Measurements from ENCODE around the gene TH.
"Not testable (repeated sequence)": the region's sequence is repeated elsewhere in the genome, so short reads cannot be mapped to it uniquely, and the experiment has no call there.

The TH gene

DNA sequence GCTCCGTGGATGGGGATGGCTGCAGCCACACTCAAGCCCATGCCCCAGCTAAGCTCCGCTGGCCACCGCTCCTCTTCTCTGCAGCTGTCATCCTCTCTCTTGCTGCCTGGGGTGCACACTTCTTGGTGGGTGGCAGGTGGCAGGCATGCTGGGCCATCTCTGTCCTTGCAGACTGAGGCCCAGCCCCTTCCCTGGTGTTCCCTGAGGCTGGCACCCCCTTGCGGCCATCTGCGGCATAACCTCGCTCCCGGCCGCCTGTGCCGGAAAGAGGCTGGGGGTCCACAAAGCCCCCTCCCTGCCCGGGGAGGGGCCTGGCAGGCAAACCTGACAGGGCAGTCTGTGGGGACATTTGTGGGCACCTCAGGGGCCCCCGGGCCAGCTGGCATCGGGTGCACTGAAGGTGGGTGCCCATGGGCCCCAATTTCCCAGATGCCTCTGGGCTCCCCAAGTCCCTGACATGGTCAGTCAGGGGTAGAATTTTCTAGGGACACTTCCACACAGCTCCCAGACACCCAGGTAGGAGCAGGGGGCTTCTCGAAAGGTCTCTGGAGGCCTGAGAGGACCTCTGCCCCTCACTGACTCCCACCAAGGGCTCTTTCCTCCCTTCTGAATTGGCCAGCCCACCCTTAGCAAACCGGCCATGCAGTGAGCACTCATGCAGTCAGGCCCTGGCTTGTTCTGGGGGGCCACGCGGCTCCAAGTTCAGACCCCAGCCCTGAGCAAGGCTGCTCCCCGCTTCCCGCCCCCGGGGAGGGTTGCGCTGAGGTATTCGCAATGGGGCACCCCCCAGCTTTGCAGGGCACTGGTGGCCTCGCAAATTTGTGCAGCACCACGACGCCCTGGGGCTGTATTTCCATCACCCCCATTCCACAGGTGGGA is 23.5 kb upstream of the TH start:
- H3K27me3 Mint-ChIP-seq = peaks cover 19% of the 10 kb centered on the region
- DNase-seq (ENCODE audit: low spot score in 2 of 2) (peak; percentile 42 to 68), ATAC-seq (ENCODE audit: low read depth) (no peak)
- no peak overlapping the region for H3K27ac Mint-ChIP-seq
- peaks cover 18% of the 10 kb centered on the region for H3K4me1 Mint-ChIP-seq
- no peak overlapping the region for H3K4me3 Mint-ChIP-seq
- no peaks in the 10 kb centered on the region for H3K36me3 Mint-ChIP-seq
- no peaks in the 10 kb centered on the region for H3K9me3 Mint-ChIP-seq

DNA sequence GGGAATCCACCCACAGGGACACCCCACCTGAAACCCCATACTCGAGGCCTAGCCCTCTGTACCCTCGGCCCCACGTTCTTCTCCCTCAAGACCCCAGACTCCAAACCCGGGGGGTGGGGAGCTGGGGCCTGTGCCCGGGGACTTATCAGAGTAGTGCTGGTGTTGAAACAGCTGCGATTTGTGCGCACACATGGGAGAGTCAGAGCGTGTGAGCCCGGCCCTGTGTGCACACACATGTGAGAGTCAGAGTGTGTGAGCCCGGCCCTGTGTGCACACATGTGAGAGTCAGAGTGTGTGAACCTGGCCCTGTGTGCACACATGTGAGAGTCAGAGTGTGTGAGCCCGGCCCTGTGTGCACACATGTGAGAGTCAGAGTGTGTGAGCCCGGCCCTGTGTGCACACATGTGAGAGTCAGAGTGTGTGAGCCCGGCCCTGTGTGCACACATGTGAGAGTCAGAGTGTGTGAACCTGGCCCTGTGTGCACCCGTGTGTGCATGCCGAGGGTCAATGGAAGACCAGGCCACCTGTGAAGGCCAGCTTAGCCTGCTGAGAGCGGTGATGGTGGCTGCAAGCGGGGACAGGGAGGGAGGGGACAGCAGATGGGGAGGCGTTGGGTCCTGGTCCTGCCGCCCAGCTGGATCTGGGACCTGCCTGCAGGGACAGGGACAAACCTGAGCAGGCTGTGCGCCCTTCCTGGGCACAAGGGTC is 22.4 kb upstream of the TH start:
- not testable (repeated sequence) for H3K9me3 Mint-ChIP-seq, H3K36me3 Mint-ChIP-seq, H3K4me3 Mint-ChIP-seq

DNA sequence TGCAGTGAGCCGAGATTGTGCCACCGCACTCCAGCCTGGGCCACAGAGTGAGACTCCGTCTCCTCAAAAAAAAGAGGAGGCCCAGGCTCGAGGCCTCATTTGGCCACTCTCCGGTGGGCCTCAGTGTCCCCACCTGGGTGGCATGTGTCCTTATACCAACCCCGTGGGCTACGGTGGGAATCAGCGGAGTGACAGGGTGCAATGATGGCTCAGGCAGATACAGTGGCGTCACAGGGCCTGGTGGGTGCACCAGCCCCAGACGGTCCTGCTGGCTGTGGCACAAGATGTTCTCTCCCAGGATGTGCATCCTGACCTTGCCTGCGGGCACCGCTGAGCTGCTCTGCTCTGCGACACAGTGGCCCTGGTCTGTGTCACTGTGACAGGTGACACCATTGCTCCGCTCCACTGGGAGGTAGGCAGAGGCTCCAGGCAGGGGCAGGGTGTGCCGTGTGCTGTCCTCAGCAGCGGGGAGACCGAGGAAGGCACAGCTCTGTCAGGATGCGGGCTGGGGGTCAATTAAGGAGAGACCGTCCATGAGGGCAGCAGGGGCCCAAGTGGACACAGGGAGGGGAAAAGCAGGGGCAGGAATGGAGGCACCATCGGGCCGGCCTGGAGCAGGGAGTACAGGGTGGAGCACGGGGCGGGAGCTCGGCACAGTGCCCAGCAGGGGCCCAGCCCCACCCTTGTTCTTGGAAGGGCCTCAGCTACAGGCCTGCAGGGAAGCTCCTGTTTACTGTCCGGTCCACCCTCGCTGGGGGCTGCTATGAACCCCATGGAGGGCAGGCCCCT is 21.7 kb upstream of the TH start:
- Mint-ChIP-seq H3K4me3 (no peak overlapping the region), H3K36me3 (no peaks in the 10 kb centered on the region), H3K27ac (no peak overlapping the region), H3K9me3 (no peaks in the 10 kb centered on the region), H3K27me3 (peaks cover 25% of the 10 kb centered on the region), H3K4me1 (peaks cover 18% of the 10 kb centered on the region)
- no peak for ATAC-seq (ENCODE audit: low read depth)
- no peak for DNase-seq (ENCODE audit: low spot score in 2 of 2)

More for the DNA sequence above, 22.4 kb upstream of the TH start:
- not testable (repeated sequence) for DNase-seq (ENCODE audit: low spot score in 2 of 2); ATAC-seq (ENCODE audit: low read depth); H3K27ac Mint-ChIP-seq
- H3K27me3 Mint-ChIP-seq = peaks cover 22% of the 10 kb centered on the region
- peaks cover 18% of the 10 kb centered on the region for H3K4me1 Mint-ChIP-seq

DNA sequence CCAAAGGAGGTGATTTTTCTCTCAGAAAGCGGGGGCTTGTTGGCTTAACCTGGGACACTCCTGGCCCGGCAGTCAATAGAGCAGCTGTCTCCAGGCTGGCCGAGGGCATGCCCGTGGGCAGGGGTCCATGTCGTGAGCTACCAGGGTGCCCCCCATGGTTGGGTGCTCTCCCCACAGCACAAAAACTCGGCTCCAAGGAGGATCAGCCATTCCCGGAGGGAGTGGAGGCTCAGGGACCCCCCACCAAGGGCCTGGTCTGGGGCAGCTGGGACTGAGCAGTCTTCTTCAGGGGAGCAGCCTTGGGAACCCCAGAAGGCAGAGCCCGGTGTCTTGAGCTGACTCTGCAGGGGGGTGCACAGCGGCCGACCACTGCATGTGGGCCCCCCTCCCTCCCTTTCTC is 20.8 kb upstream of the TH start:
- Mint-ChIP-seq H3K36me3 (no peaks in the 10 kb centered on the region), H3K4me3 (no peak overlapping the region), H3K27me3 (peaks cover 25% of the 10 kb centered on the region), H3K9me3 (no peaks in the 10 kb centered on the region), H3K4me1 (peaks cover 18% of the 10 kb centered on the region), H3K27ac (no peak overlapping the region)
- DNase-seq (ENCODE audit: low spot score in 2 of 2) (no peak), ATAC-seq (ENCODE audit: low read depth) (no peak)

DNA sequence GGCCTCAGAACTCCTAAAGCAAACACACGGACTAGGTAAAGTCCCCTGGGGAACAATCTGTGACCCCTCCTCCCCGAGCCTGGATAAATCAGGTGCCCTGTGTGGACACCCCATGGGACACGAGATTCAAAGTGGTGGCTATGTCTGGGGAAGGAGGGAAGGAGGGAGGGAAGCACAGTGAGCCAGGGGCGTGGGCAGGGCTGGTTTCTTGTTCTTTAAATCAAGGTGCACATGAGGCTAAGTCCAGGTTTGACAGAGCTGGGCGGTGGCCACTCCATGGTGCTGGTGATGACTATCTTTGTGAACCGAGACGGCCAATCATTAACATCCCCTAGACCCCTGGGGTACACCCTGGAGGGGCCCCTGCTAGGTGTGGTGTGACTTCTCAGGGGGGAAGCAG is 20.3 kb upstream of the TH start:
- H3K4me1 Mint-ChIP-seq = peaks cover 14% of the 10 kb centered on the region
- DNase-seq (ENCODE audit: low spot score in 2 of 2) = no peak
- H3K9me3 Mint-ChIP-seq = no peaks in the 10 kb centered on the region
- H3K27me3 Mint-ChIP-seq = peaks cover 21% of the 10 kb centered on the region
- H3K27ac Mint-ChIP-seq = no peak overlapping the region
- no peaks in the 10 kb centered on the region for H3K36me3 Mint-ChIP-seq
- no peak for ATAC-seq (ENCODE audit: low read depth)
- no peak overlapping the region for H3K4me3 Mint-ChIP-seq

DNA sequence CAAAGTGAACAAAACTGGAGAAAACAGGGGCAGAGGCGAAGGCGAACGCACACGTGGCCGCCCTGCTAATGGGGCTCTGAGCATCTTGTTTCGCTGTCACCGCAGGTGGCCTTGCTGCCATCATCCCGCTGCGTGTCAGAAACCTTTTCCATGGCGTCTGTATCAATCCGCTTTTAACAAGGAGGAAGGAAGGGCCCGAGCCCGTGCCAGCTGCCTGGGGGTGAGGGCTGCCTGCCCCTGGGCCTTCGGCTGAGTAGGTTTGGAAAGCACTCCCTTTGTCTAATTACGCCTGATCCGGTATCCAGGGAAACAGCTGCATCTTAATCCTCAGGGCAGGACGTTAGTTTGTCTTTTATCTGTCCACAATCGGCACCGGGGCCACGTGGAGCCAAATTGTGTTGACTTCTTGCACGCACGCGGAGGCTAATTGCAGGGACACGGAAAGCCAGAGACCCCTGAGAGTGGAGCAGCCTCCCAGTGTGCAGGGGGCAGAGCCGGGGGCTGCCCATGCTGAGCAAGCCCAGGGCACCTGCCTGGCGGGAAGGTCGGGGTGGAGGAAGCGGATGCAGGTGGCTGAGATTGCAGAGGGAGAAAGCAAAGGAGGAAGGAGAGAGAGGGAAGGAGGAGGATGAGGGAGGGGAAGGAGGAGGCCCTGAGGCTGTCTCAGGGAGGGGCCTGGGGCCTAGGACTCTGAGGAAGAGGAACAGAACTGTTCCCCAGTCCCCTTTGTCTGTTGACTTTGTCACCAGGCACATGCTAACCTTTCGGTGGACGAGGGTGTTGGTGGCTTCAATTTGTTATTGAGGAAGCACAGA is 19.2 kb upstream of the TH start:
- Mint-ChIP-seq H3K27ac (no peak overlapping the region), H3K27me3 (peaks cover 14% of the 10 kb centered on the region), H3K4me1 (peaks cover 5% of the 10 kb centered on the region), H3K9me3 (no peaks in the 10 kb centered on the region), H3K36me3 (no peaks in the 10 kb centered on the region), H3K4me3 (no peak overlapping the region)
- ATAC-seq (ENCODE audit: low read depth) (peak; percentile 47), DNase-seq (ENCODE audit: low spot score in 2 of 2) (no peak)

DNA sequence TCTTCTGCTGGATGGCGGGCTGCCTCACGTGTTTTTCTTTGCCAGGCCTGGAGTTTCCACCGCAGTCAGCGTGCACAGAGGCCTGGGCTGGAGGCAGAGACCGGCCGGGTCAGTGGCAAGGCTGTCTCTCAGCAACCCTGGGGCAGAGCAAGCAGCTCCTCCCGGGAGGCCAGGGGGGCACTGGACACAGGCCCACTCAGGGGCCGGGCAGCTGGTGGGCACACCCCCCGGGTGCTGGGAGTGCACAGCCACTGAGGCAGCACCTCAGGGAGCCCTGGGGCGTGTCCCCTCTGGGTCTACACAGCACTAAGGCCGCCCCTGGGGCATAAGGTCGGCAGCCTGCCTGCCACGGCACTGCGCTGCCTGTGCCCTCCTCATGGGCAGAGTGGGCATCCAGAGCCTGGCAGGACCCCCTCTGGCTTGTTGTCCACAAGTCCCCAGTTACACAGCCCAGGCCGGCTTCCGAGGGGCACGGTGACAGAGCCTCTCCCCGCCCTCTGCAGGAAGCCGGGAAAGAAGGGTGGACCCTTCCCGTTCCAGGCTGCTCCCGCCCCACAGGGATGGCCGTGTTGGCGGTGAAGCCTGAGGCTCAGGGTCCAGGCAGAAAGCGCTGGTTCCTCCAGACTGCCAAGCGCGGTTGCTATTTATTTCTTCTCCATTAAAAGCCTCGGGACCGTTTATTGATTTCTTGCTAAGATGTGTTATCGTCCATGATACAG is 18.5 kb upstream of the TH start:
- ATAC-seq (ENCODE audit: low read depth) (no peak), DNase-seq (ENCODE audit: low spot score in 2 of 2) (no peak)
- Mint-ChIP-seq H3K27me3 (peaks cover 16% of the 10 kb centered on the region), H3K4me1 (peaks cover 5% of the 10 kb centered on the region), H3K4me3 (no peak overlapping the region), H3K9me3 (no peaks in the 10 kb centered on the region), H3K27ac (no peak overlapping the region), H3K36me3 (no peaks in the 10 kb centered on the region)

DNA sequence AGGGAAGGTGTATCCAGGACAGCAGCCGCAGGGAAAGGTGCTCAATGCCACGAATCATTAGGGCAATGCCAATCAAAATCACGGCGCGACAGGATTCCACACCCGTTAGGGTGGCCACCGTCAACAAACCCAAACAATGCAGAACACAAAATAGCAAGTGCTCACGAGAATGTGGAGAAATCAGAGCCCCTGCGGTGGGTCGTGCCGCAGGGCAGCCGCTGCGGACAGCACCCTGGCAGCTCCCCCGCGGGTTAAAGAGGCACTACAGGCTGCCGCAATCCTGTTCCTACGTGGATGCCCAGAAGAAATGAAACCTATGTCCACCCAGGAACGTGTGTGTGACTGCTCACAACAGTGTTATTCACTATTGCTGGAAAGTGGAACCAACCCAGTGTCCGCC is 17.1 kb upstream of the TH start:
- no peak for ATAC-seq (ENCODE audit: low read depth)
- no peak overlapping the region for H3K4me3 Mint-ChIP-seq
- no peaks in the 10 kb centered on the region for H3K9me3 Mint-ChIP-seq
- H3K27ac Mint-ChIP-seq = no peak overlapping the region
- DNase-seq (ENCODE audit: low spot score in 2 of 2) = no peak
- peaks cover 3% of the 10 kb centered on the region for H3K4me1 Mint-ChIP-seq
- H3K27me3 Mint-ChIP-seq = peaks cover 19% of the 10 kb centered on the region
- H3K36me3 Mint-ChIP-seq = no peaks in the 10 kb centered on the region

DNA sequence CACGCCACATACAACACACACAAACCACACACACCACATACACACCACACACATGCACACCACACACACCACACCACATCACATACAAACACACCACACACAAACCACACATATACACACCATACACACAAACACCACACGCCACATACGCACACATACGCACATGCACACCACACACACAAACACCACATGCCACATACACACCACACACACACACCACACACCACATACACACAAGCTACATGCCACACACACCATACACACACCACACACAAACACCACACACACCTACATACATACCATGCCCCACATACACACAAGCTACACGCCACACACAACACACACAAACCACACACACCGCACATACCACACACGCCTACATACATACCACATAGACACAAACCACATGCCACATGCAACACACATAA is 15.7 kb upstream of the TH start:
- no peak for ATAC-seq (ENCODE audit: low read depth)
- H3K27ac Mint-ChIP-seq = no peak overlapping the region
- no peak overlapping the region for H3K4me3 Mint-ChIP-seq
- H3K4me1 Mint-ChIP-seq = peaks cover 3% of the 10 kb centered on the region
- no peaks in the 10 kb centered on the region for H3K36me3 Mint-ChIP-seq
- peaks cover 15% of the 10 kb centered on the region for H3K27me3 Mint-ChIP-seq
- no peaks in the 10 kb centered on the region for H3K9me3 Mint-ChIP-seq
- DNase-seq (ENCODE audit: low spot score in 2 of 2) = no peak

DNA sequence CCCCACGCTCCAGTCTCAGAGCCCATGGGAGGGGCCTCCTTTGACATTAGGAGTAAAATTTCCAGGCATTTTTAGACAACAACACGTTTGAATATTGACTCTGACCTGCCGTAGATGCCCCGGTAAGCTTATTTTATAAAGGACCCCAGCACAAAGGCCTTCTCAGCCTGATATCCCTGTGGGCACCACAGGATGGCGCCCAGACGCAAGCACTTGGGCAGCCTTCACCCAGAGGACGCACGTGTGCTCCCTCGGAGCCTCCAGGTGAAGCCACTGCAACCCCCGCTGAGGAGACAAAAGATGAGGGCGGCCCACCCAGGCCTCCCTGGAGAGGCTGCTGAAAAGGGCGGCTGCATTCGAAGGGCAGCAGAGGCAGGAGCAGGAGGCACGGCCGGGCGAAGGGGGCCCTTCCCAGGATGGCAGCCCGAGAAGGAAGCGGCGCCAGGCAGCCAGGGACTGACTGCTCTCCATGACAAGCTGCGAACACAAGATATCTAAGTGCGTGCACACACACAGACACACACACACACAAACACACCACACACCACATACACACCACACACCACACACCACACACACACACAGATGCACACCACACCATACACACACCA is 15.2 kb upstream of the TH start:
- ATAC-seq (ENCODE audit: low read depth) (peak; percentile 80), DNase-seq (ENCODE audit: low spot score in 2 of 2) (peak in 1 of 2 donors; percentile 23)
- Mint-ChIP-seq H3K9me3 (no peaks in the 10 kb centered on the region), H3K27ac (no peak overlapping the region), H3K4me1 (peaks cover 3% of the 10 kb centered on the region), H3K4me3 (no peak overlapping the region), H3K36me3 (no peaks in the 10 kb centered on the region), H3K27me3 (peaks cover 15% of the 10 kb centered on the region)

DNA sequence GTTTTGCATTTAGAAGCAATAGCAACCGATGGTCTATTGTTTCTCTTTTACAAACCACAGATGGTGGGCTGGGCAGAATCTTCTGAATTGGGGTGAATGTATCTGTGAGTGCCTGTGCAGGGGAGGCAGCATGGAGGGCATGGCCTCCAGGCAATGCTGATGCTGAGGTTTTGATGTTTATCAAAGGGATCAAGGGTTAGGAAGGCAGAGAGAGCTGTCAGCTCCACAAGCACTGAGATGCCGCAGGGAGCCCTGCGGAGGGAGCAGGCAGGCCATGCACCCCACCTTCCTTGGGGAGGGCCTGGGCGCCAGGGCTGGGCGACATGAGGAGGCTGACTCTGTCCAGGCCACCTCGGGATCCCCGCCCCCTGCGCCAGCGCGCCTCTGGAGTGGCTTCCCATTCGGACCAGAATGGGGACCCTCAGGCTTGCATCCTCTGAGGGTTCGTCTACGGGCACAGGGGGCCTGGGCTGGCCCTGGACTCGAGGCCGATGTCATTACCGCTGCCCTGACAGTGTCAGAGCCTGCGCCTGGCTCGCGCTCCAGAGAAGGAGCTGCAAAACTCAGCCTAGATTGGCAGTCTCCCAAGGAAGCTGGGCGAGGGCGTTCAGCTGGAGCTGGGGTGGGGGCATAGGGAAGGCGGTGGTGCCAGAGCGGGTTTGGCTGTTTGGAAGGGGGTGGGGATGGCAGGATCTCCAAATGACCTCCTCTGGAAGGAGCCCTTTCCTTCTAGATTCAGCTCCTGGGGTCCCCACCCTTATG is 13.9 kb upstream of the TH start:
- no peak for DNase-seq (ENCODE audit: low spot score in 2 of 2)
- Mint-ChIP-seq H3K4me3 (no peak overlapping the region), H3K27ac (no peak overlapping the region), H3K27me3 (peaks cover 15% of the 10 kb centered on the region), H3K9me3 (no peaks in the 10 kb centered on the region), H3K36me3 (no peaks in the 10 kb centered on the region), H3K4me1 (no peaks in the 10 kb centered on the region)
- ATAC-seq (ENCODE audit: low read depth) = no peak

Data from memory B cell (primary cell).